ENCODE data around the gene LYST. TPM values are rescaled to one million over a fixed set of nuclear protein-coding genes. Genes with fewer than 3 reads are reported as not detected.
"Not testable (repeated sequence)": the region's sequence is repeated elsewhere in the genome, so short reads cannot be mapped to it uniquely, and the experiment has no call there.

LYST gene
- total RNA-seq, 1 donor from 2014 or later, result 78.4 TPM

DNA sequence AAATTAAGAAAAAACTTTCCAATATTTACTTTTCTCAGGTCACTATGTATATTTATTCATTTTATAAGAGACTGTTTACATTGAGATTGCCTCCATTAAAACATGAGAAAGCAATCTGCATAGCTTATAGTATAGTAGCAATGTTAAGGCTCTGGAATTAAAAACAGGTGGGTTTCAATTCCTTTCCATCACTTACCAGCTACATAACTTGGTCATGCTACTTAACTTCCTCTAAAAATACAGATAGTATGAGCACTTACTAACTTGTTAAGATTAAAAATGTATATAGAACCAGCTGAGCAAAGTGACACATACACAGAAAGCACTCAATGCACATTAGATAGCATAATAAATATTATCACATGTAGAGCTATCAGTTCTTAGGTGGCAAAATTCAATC is 76.6 kb downstream of the LYST start:
- Histone ChIP-seq H3K27me3 (no peaks in the 10 kb centered on the region), H3K36me3 (peaks cover 67% of the 10 kb centered on the region), H3K4me1 (no peaks in the 10 kb centered on the region), H3K4me3 (no peak overlapping the region), H3K9me3 (no peaks in the 10 kb centered on the region), H3K27ac (no peak overlapping the region)
- ATAC-seq (no peak), DNase-seq (no peak)
- TF ChIP-seq, protein P1, sequence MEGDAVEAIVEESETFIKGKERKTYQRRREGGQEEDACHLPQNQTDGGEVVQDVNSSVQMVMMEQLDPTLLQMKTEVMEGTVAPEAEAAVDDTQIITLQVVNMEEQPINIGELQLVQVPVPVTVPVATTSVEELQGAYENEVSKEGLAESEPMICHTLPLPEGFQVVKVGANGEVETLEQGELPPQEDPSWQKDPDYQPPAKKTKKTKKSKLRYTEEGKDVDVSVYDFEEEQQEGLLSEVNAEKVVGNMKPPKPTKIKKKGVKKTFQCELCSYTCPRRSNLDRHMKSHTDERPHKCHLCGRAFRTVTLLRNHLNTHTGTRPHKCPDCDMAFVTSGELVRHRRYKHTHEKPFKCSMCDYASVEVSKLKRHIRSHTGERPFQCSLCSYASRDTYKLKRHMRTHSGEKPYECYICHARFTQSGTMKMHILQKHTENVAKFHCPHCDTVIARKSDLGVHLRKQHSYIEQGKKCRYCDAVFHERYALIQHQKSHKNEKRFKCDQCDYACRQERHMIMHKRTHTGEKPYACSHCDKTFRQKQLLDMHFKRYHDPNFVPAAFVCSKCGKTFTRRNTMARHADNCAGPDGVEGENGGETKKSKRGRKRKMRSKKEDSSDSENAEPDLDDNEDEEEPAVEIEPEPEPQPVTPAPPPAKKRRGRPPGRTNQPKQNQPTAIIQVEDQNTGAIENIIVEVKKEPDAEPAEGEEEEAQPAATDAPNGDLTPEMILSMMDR (IDR thresholded peaks at IDR 0.05), result no peak
- intact Hi-C loops (cut with DNase I), result no loop called here

DNA sequence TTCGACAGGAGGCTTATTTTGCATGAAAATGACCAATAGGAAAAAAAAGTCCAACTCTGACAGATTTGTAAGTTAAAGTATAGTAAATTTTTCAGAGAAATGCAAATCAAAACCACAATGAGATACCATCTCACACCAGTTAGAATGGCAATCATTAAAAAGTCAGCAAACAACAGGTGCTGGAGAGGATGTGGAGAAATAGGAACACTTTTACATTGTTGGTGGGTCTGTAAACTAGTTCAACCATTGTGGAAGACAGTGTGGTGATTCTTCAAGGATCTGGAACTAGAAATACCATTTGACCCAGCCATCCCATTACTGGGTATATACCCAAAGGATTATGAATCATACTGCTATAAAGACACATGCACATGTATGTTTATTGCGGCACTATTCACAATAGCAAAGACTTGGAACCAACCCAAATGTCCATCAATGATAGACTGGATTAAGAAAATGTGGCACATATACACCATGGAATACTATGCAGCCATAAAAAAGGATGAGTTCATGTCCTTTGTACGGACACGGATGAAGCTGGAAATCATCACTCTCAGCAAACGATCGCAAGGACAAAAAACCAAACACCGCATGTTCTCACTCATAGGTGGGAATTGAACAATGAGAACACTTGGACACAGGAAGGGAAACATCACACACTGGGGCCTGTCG is 80.3 kb downstream of the LYST start:
- ATAC-seq; H3K9me3 ChIP-seq; H3K27ac ChIP-seq; DNase-seq; H3K27me3 ChIP-seq; H3K4me3 ChIP-seq; H3K4me1 ChIP-seq; intact Hi-C loops (cut with DNase I): not testable (repeated sequence)
- peaks cover 62% of the 10 kb centered on the region for H3K36me3 ChIP-seq

DNA sequence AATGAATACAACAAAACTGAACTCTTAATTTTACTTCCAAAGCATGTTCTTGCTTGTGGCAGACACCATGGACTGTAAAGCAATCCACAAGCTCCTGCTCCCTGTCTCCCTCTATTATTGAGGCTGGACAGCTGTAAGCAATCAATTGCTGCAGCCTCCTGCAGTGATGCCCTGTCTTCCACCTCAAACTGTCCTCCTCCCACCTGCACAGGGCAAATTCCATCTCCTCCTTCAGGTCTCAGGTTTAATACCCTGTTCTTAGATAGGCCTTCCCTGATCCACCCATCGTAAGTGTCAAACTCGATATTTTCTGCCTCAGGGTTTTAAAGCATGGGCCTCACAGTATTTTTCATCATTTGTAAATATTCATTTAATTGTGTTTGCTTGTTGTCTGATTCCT is 81.8 kb downstream of the LYST start:
- TF ChIP-seq, protein P1 (IDR thresholded peaks at IDR 0.05), result no peak
- H3K27ac ChIP-seq, result no peak overlapping the region
- intact Hi-C loops (cut with DNase I), result no loop called here
- no peaks in the 10 kb centered on the region for H3K27me3 ChIP-seq
- peaks cover 60% of the 10 kb centered on the region for H3K36me3 ChIP-seq
- H3K9me3 ChIP-seq, result no peaks in the 10 kb centered on the region
- DNase-seq, result no peak
- no peaks in the 10 kb centered on the region for H3K4me1 ChIP-seq
- no peak overlapping the region for H3K4me3 ChIP-seq
- ATAC-seq, result no peak

DNA sequence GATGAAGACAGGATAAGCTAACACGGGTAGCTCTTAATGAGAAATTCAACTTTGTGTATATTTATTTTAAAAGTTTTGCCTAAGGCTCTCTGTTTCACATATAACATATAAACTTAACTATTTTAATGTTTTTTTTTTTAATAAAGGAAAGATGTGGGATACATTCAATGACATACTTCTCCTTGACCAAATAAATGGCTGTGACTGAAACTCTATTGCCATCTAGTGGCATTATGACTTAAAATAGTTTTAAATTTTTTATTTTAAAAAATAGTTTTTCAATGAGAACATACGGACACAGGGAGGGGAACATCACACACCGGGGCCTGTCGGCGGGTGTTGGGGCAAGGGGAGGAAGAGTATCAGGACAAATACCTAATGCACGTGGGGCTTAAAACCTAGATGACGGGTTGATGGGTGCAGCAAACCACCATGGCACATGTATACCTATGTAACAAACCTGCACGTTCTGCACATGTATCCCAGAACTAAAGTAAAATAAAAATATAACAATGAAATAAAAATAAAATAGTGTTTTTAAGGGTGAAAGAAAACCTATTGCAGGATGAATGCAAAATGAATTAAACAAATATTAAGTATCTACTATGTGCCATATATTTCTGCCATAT is 83.4 kb downstream of the LYST start:
- no peaks in the 10 kb centered on the region for H3K27me3 ChIP-seq
- H3K4me1 ChIP-seq, result no peaks in the 10 kb centered on the region
- H3K36me3 ChIP-seq, result peaks cover 54% of the 10 kb centered on the region
- ATAC-seq (no peak), DNase-seq (no peak)
- TF ChIP-seq, protein P1 (IDR thresholded peaks at IDR 0.05), result peak; percentile 52
- no peaks in the 10 kb centered on the region for H3K9me3 ChIP-seq
- intact Hi-C loops (cut with DNase I), result no loop called here
- no peak overlapping the region for H3K4me3 ChIP-seq
- H3K27ac ChIP-seq, result no peak overlapping the region

DNA sequence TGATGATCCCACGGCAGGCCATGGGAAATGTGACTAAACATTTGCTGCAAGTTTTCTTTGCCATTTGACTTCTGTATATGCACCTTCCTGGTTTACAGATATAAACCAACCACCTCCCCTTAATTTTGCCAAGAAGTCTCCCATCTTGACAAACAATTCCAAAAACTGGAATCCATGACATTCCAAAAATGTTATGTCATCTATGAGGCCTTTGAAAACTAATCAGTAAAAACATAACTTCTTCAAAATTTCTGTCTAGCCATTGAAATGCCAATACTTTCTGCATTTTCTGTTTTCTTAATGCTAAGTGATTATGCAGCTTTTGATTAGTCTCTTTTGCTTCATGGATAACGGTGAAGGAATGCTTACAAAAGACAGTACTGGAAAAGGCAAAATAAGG is 84.1 kb downstream of the LYST start:
- no peak overlapping the region for H3K4me3 ChIP-seq

DNA sequence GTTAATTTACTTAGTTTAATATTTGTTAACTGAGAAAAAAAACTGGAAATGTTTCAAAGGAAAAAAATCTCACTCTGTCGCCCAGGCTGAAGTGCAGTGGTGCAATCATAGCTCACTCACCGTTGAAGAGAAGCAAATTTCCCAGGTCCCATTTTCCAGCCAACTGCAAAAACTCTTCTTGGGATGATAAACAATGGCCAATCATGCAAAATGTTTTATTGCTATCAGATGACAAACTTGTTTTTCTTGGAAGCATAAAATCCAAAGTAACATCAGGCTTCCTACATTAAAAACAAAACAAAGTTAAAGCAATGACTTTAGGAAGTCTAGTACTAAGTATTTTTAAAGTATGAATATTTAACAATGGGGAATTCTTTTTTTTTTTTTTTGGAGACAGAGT is 84.9 kb downstream of the LYST start:
- H3K4me3 ChIP-seq, result no peak overlapping the region
- no peaks in the 10 kb centered on the region for H3K4me1 ChIP-seq
- no peak overlapping the region for H3K27ac ChIP-seq
- peaks cover 47% of the 10 kb centered on the region for H3K36me3 ChIP-seq
- intact Hi-C loops (cut with DNase I), result no loop called here
- DNase-seq (no peak), ATAC-seq (no peak)
- TF ChIP-seq, protein P1 (IDR thresholded peaks at IDR 0.05), result no peak
- no peaks in the 10 kb centered on the region for H3K27me3 ChIP-seq
- H3K9me3 ChIP-seq, result no peaks in the 10 kb centered on the region

More for the DNA sequence above, 84.1 kb downstream of the LYST start:
- intact Hi-C loops (cut with DNase I), result no loop called here
- TF ChIP-seq, protein P1 (IDR thresholded peaks at IDR 0.05), result no peak
- H3K4me1 ChIP-seq, result no peaks in the 10 kb centered on the region
- DNase-seq (no peak), ATAC-seq (no peak)
- no peaks in the 10 kb centered on the region for H3K27me3 ChIP-seq
- H3K27ac ChIP-seq, result no peak overlapping the region
- H3K9me3 ChIP-seq, result no peaks in the 10 kb centered on the region
- H3K36me3 ChIP-seq, result peaks cover 54% of the 10 kb centered on the region

Data from upper lobe of right lung (tissue), 1 donor.